Measurements from ENCODE around the gene PAK4. TPM values are rescaled to one million over a fixed set of nuclear protein-coding genes. Genes with fewer than 3 reads are reported as not detected.

PAK4 gene
- total and polyA plus RNA-seq, 9 of the 15 experiments (the other 6 are each of a cell fraction or from before 2014, with no cell fraction given), result 0.21 to 33.5 (median 5.8) TPM

- ChIA-PET CTCF (ENCODE audit: low intra/inter-chr PET ratio) (no interaction called here), POLR2A (no interaction called here)
- Histone ChIP-seq H3K9ac (ENCODE audit: insufficient read depth in 1 of 2, low read depth in 2 of 2, low read length in 2 of 2) (no peak overlapping the region), H3K4me2 (ENCODE audit: insufficient read depth, low read length) (no peak overlapping the region), H2AFZ (ENCODE audit: low read depth, low read length) (no peak overlapping the region), H3K9me3 (replicated peaks; ENCODE audit: control insufficient read depth, insufficient read depth, low read depth, low read length) (no peaks in the 10 kb centered on the region), H3K4me3 (no peak overlapping the region), H3K9me1 (ENCODE audit: control insufficient read depth, insufficient read depth, low read length) (no peaks in the 10 kb centered on the region), H3K36me3 (ENCODE audit: control insufficient read depth, insufficient read depth, low read length) (no peaks in the 10 kb centered on the region), H3K27me3 (ENCODE audit: control insufficient read depth in 2 of 2, insufficient read depth in 2 of 2, low read length in 2 of 2) (peaks cover 13 to 24% of the 10 kb centered on the region in 2 experiments; a peak in 3 of 5 replicates), H3K4me1 (replicated peaks in 1 of 2; ENCODE audit: control insufficient read depth in 2 of 2, insufficient read depth in 2 of 2, low read length in 2 of 2) (no peaks in the 10 kb centered on the region), H3K27ac (ENCODE audit: extremely low read depth, low read depth, low read length) (no peak overlapping the region), H3K79me2 (ENCODE audit: control insufficient read depth, insufficient read depth, low read length) (no peaks in the 10 kb centered on the region), H4K20me1 (replicated peaks; ENCODE audit: control insufficient read depth, insufficient read depth, low read length) (no peaks in the 10 kb centered on the region)
- intact Hi-C loops (cut with micrococcal nuclease) (no loop called here), in situ Hi-C loops (cut with MboI) (no loop called here)
- no peak for DNase-seq (ENCODE audit: extremely low read depth in 1 of 4, low spot score in 3 of 4)
- TF ChIP-seq PTBP1 (IDR thresholded peaks at IDR 0.05; ENCODE audit: low read depth, low read length) (0 out of 2 replicates have a peak, but pooled peaks have one; percentile 62), ADNP (tag; IDR thresholded peaks at IDR 0.05) (peak; percentile 90), NR2C2 (CRISPR knock-in tag; IDR thresholded peaks at IDR 0.05) (no peak), NR2C2 (tag; IDR thresholded peaks at IDR 0.05) (no peak), HDAC2 (IDR thresholded peaks at IDR 0.05) (peak; percentile 76), HDAC8 (tag; IDR thresholded peaks at IDR 0.05) (no peak), RBM25 (IDR thresholded peaks at IDR 0.05; ENCODE audit: low read depth, low read length, severe bottlenecking) (peak; percentile 92), CBX1 (IDR thresholded peaks at IDR 0.05; ENCODE audit: low read depth) (peak; percentile 71; the same call in 1 of the 2 replicates), CAMTA2 (CRISPR knock-in tag; conservative IDR thresholded peaks at IDR 0.05) (no peak), TEAD1 (CRISPR knock-in tag; IDR thresholded peaks at IDR 0.05) (no peak), ZNF121 (CRISPR knock-in tag; conservative IDR thresholded peaks at IDR 0.05) (0 out of 2 replicates have a peak, but pooled peaks have one; percentile 20), GTF2A2 (tag; IDR thresholded peaks at IDR 0.05) (0 out of 2 replicates have a peak, but pooled peaks have one; percentile 18), CHD4 (IDR thresholded peaks at IDR 0.05; ENCODE audit: insufficient read depth, insufficient replicate concordance, low read depth, low read length, poor library complexity, severe bottlenecking) (peak; percentile 86), SOX6 (IDR thresholded peaks at IDR 0.05) (no peak), BCOR (IDR thresholded peaks at IDR 0.05) (peak; percentile 92), SMARCA5 (IDR thresholded peaks at IDR 0.05) (peak; percentile 78), KDM1A (IDR thresholded peaks at IDR 0.05) (peak in 1 of 2 experiments; percentile 56), NFIC (IDR thresholded peaks at IDR 0.05) (0 out of 2 replicates have a peak, but pooled peaks have one; percentile 8)
- WGBS (ENCODE audit: insufficient coverage, low coverage, missing lambda C conversion rate), result 1% methylated on average over 11 of the region's 11 CpGs
- FAIRE-seq, result no peak
- no peak for ATAC-seq
- no TSS peak for BruUV-seq (replicated peaks)
Measured at GRCh38 chr19:39077323-39077722, 48.3 kb upstream of the PAK4 start.
